NT2/D1 (cell line): ENCODE results near the gene NOL11.

ENCODE experiments used
- DNase-seq: peaks from one replicate; pipeline ENCODE4 v3.0.0-alpha.2; 2011; ENCODE audit warnings: low read depth, low spot score
- H3K27me3 ChIP-seq: 2 replicates; pipeline ENCODE4 v1.6.0; 2011; ENCODE audit warnings: mild to moderate bottlenecking; ENCODE audit not compliant: insufficient read length, insufficient read depth
- H3K36me3 ChIP-seq: 2 replicates; pipeline ENCODE4 v1.6.1; 2011; ENCODE audit warnings: mild to moderate bottlenecking, low read length, mixed read lengths; ENCODE audit not compliant: insufficient read depth, insufficient read length
- H3K4me1 ChIP-seq: 2 replicates; pipeline ENCODE4 v1.5.1; 2011; ENCODE audit not compliant: insufficient read depth, insufficient read length
- H3K4me3 ChIP-seq: 2 replicates; pipeline ENCODE4 v1.5.1; 2011; ENCODE audit warnings: low read depth; ENCODE audit not compliant: insufficient read length
- H3K9ac ChIP-seq: 2 replicates; pipeline ENCODE4 v1.6.0; 2011; ENCODE audit warnings: low read depth; ENCODE audit not compliant: insufficient read length
- H3K9me3 ChIP-seq: 2 replicates; pipeline ENCODE4 v1.5.1; 2011; ENCODE audit warnings: mild to moderate bottlenecking, low read length; ENCODE audit not compliant: insufficient read depth
- SUZ12 ChIP-seq: IDR thresholded peaks from 2 replicates; pipeline ENCODE4 v1.6.1; 2011; ENCODE audit not compliant: insufficient read length, insufficient read depth; ENCODE audit errors: extremely low read depth
- YY1 ChIP-seq: IDR thresholded peaks from 2 replicates; pipeline ENCODE4 v1.6.1; 2011; ENCODE audit not compliant: insufficient read length, insufficient read depth
- ZNF274 ChIP-seq: IDR thresholded peaks from 2 replicates; pipeline ENCODE4 v1.6.1; 2011; ENCODE audit warnings: mild to moderate bottlenecking, low read depth, low read length

The NOL11 gene

GRCh38 chr17:67784364-67785121 lies 66.8 kb downstream of the NOL11 start:
- no peak for DNase-seq
- Histone ChIP-seq H3K9me3 (no peaks in the 10 kb centered on the region), H3K36me3 (no peaks in the 10 kb centered on the region), H3K9ac (no peak overlapping the region), H3K4me1 (no peaks in the 10 kb centered on the region), H3K4me3 (no peak overlapping the region), H3K27me3 (no peaks in the 10 kb centered on the region)
- TF ChIP-seq SUZ12 (no peak), YY1 (no peak), ZNF274 (no peak)

GRCh38 chr17:67785122-67785477 lies 67.4 kb downstream of the NOL11 start:
- H3K9ac ChIP-seq: no peak overlapping the region
- no peak for DNase-seq
- no peaks in the 10 kb centered on the region for H3K27me3 ChIP-seq
- TF ChIP-seq SUZ12 (no peak), ZNF274 (no peak), YY1 (no peak)
- no peaks in the 10 kb centered on the region for H3K9me3 ChIP-seq
- no peak overlapping the region for H3K4me3 ChIP-seq
- H3K4me1 ChIP-seq: no peaks in the 10 kb centered on the region
- H3K36me3 ChIP-seq: no peaks in the 10 kb centered on the region

- no peaks in the 10 kb centered on the region for H3K9me3 ChIP-seq
- no peaks in the 10 kb centered on the region for H3K27me3 ChIP-seq
- TF ChIP-seq YY1 (no peak), SUZ12 (no peak), ZNF274 (no peak)
- no peaks in the 10 kb centered on the region for H3K36me3 ChIP-seq
- H3K4me3 ChIP-seq: no peak overlapping the region
- H3K9ac ChIP-seq: no peak overlapping the region
- no peak for DNase-seq
- H3K4me1 ChIP-seq: no peaks in the 10 kb centered on the region
Measured at GRCh38 chr17:67785504-67785903, 67.8 kb downstream of the NOL11 start.
